NB4 (cell line): ENCODE results near the gene CDKN3.

Source experiments
- MYC ChIP-seq: IDR thresholded peaks from 2 replicates; pipeline ENCODE4 v1.6.1; 2011; ENCODE audit warnings: low read depth, low read length
- POLR2A ChIP-seq: IDR thresholded peaks from 2 replicates; pipeline ENCODE4 v1.6.1; 2011; ENCODE audit warnings: mild to moderate bottlenecking; ENCODE audit not compliant: insufficient read length; ENCODE audit errors: extremely low read depth
- TF ChIP-seq, protein P1 (sequence below): IDR thresholded peaks from one replicate; pipeline ENCODE4 v1.5.1; 2012; ENCODE audit warnings: low read depth, low read length
- TF ChIP-seq, protein P2 (sequence below): IDR thresholded peaks from 2 replicates; pipeline ENCODE4 v1.6.1; 2011; ENCODE audit warnings: low read depth, low read length

DNA sequence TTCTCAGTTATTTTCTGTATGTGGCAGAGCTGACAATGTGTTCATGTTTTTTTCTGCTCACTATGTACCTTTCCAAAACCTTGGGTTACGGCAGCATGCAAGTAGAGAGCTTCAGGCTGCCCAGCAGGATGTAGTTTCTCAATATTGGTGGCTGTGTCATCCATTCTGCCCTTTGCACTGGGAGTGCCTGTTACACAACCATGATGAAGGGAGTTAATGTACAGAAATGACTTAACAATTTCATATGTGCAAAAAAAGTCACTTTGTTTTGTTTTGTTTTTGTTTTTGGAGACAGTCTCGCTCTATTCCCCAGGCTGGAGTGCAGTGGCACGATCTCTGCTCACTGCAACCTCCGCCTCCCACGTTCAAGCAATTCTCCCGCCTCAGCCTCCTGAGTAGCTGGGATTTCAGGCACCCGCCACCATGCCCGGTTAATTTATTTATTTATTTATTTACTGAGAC, 50.5 kb downstream of the CDKN3 start:
- TF ChIP-seq, protein P1, sequence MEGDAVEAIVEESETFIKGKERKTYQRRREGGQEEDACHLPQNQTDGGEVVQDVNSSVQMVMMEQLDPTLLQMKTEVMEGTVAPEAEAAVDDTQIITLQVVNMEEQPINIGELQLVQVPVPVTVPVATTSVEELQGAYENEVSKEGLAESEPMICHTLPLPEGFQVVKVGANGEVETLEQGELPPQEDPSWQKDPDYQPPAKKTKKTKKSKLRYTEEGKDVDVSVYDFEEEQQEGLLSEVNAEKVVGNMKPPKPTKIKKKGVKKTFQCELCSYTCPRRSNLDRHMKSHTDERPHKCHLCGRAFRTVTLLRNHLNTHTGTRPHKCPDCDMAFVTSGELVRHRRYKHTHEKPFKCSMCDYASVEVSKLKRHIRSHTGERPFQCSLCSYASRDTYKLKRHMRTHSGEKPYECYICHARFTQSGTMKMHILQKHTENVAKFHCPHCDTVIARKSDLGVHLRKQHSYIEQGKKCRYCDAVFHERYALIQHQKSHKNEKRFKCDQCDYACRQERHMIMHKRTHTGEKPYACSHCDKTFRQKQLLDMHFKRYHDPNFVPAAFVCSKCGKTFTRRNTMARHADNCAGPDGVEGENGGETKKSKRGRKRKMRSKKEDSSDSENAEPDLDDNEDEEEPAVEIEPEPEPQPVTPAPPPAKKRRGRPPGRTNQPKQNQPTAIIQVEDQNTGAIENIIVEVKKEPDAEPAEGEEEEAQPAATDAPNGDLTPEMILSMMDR, result no peak
- TF ChIP-seq MYC, result peak; percentile 15; the same call in 1 of the 2 replicates
- no peak for TF ChIP-seq POLR2A
- TF ChIP-seq, protein P2, sequence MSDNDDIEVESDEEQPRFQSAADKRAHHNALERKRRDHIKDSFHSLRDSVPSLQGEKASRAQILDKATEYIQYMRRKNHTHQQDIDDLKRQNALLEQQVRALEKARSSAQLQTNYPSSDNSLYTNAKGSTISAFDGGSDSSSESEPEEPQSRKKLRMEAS, result peak; percentile 50
